MM.1S (cell line): ENCODE measurements around the gene DNAL4.

Source experiments
- EZH2 ChIP-seq: fragments of 300-600 bp; sonication (generic); optimal IDR thresholded peaks from 2 replicates; pipeline ENCODE3; 2017; ENCODE audit warnings: low read depth, mild to moderate bottlenecking, antibody characterized with exemption, low read length, mixed read lengths
- TF ChIP-seq, protein P1 (sequence below): fragments of 300-600 bp; sonication (generic); IDR thresholded peaks from 2 replicates; pipeline ENCODE4 v1.5.1; 2016; ENCODE audit warnings: antibody characterized with exemption, low read length, mixed read lengths

GRCh38 chr22:38772623-38772873 lies 21.4 kb downstream of the DNAL4 start:
- TF ChIP-seq, protein P1, sequence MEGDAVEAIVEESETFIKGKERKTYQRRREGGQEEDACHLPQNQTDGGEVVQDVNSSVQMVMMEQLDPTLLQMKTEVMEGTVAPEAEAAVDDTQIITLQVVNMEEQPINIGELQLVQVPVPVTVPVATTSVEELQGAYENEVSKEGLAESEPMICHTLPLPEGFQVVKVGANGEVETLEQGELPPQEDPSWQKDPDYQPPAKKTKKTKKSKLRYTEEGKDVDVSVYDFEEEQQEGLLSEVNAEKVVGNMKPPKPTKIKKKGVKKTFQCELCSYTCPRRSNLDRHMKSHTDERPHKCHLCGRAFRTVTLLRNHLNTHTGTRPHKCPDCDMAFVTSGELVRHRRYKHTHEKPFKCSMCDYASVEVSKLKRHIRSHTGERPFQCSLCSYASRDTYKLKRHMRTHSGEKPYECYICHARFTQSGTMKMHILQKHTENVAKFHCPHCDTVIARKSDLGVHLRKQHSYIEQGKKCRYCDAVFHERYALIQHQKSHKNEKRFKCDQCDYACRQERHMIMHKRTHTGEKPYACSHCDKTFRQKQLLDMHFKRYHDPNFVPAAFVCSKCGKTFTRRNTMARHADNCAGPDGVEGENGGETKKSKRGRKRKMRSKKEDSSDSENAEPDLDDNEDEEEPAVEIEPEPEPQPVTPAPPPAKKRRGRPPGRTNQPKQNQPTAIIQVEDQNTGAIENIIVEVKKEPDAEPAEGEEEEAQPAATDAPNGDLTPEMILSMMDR = no peak
- TF ChIP-seq EZH2 = no peak
